Stimulated activated CD8-positive, alpha-beta memory T cell treated with anti-CD3 and anti-CD28 coated beads, Interleukin-12 subunit alpha, Interleukin-12 subunit beta, amount 100 ng/mL, for 4 hours (primary cell): Measurements from ENCODE around the gene ZNF813.
"Not testable (repeated sequence)": the region's sequence is repeated elsewhere in the genome, so short reads cannot be mapped to it uniquely, and the experiment has no call there.

Source experiments
- DNase-seq: peaks from one replicate; pipeline ENCODE4 v3.0.0-alpha.2; 2020; ENCODE audit warnings: low read depth

Gene ZNF813

GRCh38 chr19:53467485-53468262, at the start of gene ZNF813:
Gene ZNF813, plus strand, starts transcription at chr19:53467733. Its CDS starts 16,090 bp downstream, at chr19:53483823.
- DNase-seq: peak; percentile 95

GRCh38 chr19:53420520-53421315, 46.8 kb upstream of the ZNF813 start:
- DNase-seq: not testable (repeated sequence)

- DNase-seq: no peak
These were observed 45.0 kb upstream of the ZNF813 start for GRCh38 chr19:53422551-53422950.

GRCh38 chr19:53423074-53423473, 44.5 kb upstream of the ZNF813 start:
- DNase-seq: not testable (repeated sequence)

GRCh38 chr19:53423680-53424079, 43.9 kb upstream of the ZNF813 start:
- not testable (repeated sequence) for DNase-seq

- peak; percentile 23 for DNase-seq
These were observed 42.5 kb upstream of the ZNF813 start for GRCh38 chr19:53424968-53425597.

- DNase-seq: peak; percentile 98
These were observed 36.0 kb upstream of the ZNF813 start, which contains the start of gene ZNF761 for GRCh38 chr19:53431399-53432087. Gene ZNF761, plus strand, starts transcription at chr19:53431984. Its CDS starts 15,285 bp downstream, at chr19:53447269.

- DNase-seq: no peak
These were observed 35.4 kb upstream of the ZNF813 start for GRCh38 chr19:53432088-53432661.

GRCh38 chr19:53443809-53444208, 23.7 kb upstream of the ZNF813 start:
- DNase-seq: not testable (repeated sequence)

- DNase-seq: not testable (repeated sequence)
These were observed 20.3 kb upstream of the ZNF813 start for GRCh38 chr19:53447196-53447595.

GRCh38 chr19:53455828-53456227, 11.7 kb upstream of the ZNF813 start:
- DNase-seq: no peak

- not testable (repeated sequence) for DNase-seq
These were observed 7.3 kb upstream of the ZNF813 start for GRCh38 chr19:53460131-53460721.

GRCh38 chr19:53461866-53462265, 5.7 kb upstream of the ZNF813 start:
- no peak for DNase-seq

- no peak for DNase-seq
These were observed 4.7 kb upstream of the ZNF813 start for GRCh38 chr19:53462861-53463260.

GRCh38 chr19:53463263-53463662, 4.3 kb upstream of the ZNF813 start:
- no peak for DNase-seq

GRCh38 chr19:53466726-53467484, 628 bp upstream of the ZNF813 start:
- DNase-seq: no peak

GRCh38 chr19:53468628-53469027, 1.1 kb downstream of the ZNF813 start:
- DNase-seq: not testable (repeated sequence)

GRCh38 chr19:53471916-53472315, 4.4 kb downstream of the ZNF813 start:
- DNase-seq: no peak

- DNase-seq: not testable (repeated sequence)
These were observed 7.3 kb downstream of the ZNF813 start for GRCh38 chr19:53474832-53475231.

- DNase-seq: not testable (repeated sequence)
These were observed 7.9 kb downstream of the ZNF813 start for GRCh38 chr19:53475470-53475869.
